Stimulated activated naive CD8-positive, alpha-beta T cell treated with anti-CD3 and anti-CD28 coated beads, Interleukin-15, Interleukin-2, amounts not matched to agents 100 U/mL and 50 U/mL, for 24 hours (primary cell): Measurements from ENCODE around the gene ZBTB5.
"Not testable (repeated sequence)": the region's sequence is repeated elsewhere in the genome, so short reads cannot be mapped to it uniquely, and the experiment has no call there.

ENCODE experiments used
- ATAC-seq: fragments of 150-1000 bp; cut with Tn5 transposase; one replicate; pipeline ENCODE4 v1.10.0; 2021
- DNase-seq: peaks from one replicate; pipeline ENCODE4 v3.0.0; 2021

ZBTB5 gene

GRCh38 chr9:37452611-37453010 is 12.6 kb downstream of the ZBTB5 start:
- no peak for DNase-seq
- ATAC-seq = peak; percentile 20

DNA sequence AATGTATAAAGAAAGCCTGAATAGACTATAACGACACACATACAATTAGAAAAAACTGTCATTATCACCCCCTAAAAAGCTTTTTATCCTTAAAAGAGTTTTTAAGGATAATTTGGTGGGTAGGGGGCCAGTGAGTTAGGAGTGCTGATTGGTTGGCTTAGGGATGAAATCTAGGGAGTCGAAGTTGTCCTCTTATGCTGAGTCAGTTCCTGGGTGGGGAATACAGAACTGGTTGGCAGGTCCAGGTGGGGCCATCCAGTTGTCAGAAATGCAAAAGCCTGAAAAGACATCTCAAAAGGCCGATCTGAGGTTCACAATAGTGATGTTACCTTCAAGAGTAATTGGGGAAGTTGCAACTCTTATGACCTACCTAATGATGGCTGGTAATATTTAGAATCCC is 13.6 kb downstream of the ZBTB5 start:
- no peak for ATAC-seq
- no peak for DNase-seq

GRCh38 chr9:37449862-37450632 is 15.2 kb downstream of the ZBTB5 start:
- no peak for DNase-seq
- ATAC-seq = no peak

GRCh38 chr9:37447111-37447510 is 18.1 kb downstream of the ZBTB5 start:
- ATAC-seq = no peak
- no peak for DNase-seq

GRCh38 chr9:37446401-37446800 is 18.8 kb downstream of the ZBTB5 start:
- ATAC-seq (no peak), DNase-seq (no peak)

DNA sequence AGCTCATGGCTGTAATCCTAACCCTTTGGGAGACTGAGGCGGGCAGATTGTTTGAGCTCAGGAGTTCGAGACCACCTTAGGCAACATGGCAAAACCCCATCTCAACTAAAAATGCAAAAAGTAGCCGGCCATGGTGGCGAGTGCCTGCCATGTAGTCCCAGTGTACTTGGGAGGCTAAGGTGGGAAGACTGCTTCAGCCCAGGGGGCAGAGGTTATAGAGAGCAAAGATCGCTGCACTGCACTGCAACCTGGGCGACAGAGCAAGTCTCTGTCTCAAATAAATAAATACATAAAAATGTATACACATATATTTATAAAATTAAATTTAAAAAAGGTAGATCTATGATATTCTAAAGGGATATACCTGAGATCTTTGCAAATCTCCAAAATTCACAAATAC is 19.4 kb downstream of the ZBTB5 start:
- DNase-seq (no peak), ATAC-seq (no peak)

- no peak for ATAC-seq
Observed at GRCh38 chr9:37444890-37445289, 20.4 kb downstream of the ZBTB5 start.

DNA sequence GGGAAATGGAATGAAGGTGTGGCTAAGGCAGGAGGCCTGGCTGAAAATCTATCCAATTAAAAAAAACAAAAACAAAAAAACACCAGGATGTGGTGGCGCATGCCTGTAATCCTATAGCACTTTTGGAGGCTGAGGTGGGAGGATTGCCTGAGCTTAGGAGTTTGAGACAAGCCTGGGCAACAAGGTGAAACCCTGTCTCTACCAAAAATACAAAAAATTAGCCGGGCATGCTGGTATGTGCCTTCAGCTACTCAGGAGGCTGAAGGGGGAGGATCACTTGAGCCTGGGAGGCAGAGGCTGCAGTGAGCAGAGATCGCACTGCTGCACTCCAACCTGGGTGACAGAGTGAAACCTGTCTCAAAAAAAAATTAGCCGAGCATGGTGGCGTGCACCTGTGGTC is 21.7 kb downstream of the ZBTB5 start:
- ATAC-seq (no peak), DNase-seq (no peak)

More at GRCh38 chr9:37444890-37445289, 20.4 kb downstream of the ZBTB5 start:
- DNase-seq = no peak

GRCh38 chr9:37442556-37442955 is 22.7 kb downstream of the ZBTB5 start:
- ATAC-seq = no peak
- no peak for DNase-seq

GRCh38 chr9:37441776-37442370 is 23.4 kb downstream of the ZBTB5 start:
- no peak for DNase-seq
- ATAC-seq = peak; percentile 23

- DNase-seq (no peak), ATAC-seq (no peak)
Observed at GRCh38 chr9:37438359-37438758, 26.9 kb downstream of the ZBTB5 start.

GRCh38 chr9:37437621-37438020 is 27.6 kb downstream of the ZBTB5 start:
- ATAC-seq (no peak), DNase-seq (no peak)

GRCh38 chr9:37437010-37437409 is 28.2 kb downstream of the ZBTB5 start:
- ATAC-seq (no peak), DNase-seq (no peak)

- DNase-seq = no peak
- ATAC-seq = no peak
Observed at GRCh38 chr9:37436540-37436939, 28.7 kb downstream of the ZBTB5 start.

DNA sequence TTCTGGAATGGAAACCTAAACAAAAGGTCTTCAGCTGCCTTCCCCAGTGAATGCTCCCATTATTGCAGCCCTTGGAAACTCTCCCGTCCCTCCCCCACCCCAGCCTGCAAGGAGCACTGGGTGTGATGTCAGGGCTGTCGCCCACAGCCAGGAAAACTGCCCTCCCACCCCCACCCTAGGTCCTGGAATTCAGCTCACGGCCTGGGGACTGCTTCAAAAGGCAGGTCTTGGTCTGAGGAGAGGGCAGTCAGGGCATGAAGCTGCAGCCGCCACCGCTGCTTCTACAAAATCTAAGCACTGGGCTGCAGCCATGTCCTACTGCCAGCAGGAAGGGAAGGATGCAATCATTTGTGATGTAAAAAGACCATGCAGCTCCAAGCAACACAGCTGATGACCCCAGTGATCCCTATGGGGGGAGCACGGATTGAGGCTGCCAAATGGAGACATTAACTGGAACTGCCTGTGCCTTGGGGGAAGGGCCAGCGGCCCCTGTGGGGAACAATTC is 31.3 kb downstream of the ZBTB5 start:
- ATAC-seq (no peak), DNase-seq (no peak)

DNA sequence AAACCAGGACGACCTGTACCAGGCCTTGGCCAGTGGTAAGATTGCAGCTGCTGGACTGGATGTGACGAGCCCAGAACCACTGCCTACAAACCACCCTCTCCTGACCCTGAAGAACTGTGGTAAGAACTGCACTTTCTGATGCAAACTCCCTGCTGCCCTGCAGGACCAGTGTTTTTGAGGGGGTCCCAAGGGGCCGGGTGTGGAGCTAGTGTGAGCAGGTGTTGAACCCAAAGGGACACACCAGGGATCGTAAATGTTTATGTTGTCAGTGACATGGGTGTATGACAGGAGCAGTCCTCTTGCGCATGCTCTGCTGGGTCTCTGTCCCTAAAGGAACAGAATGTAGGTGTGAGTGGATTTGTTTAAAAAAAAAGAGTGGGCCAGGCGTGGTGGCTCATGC is 33.2 kb downstream of the ZBTB5 start:
- no peak for DNase-seq
- ATAC-seq = no peak

DNA sequence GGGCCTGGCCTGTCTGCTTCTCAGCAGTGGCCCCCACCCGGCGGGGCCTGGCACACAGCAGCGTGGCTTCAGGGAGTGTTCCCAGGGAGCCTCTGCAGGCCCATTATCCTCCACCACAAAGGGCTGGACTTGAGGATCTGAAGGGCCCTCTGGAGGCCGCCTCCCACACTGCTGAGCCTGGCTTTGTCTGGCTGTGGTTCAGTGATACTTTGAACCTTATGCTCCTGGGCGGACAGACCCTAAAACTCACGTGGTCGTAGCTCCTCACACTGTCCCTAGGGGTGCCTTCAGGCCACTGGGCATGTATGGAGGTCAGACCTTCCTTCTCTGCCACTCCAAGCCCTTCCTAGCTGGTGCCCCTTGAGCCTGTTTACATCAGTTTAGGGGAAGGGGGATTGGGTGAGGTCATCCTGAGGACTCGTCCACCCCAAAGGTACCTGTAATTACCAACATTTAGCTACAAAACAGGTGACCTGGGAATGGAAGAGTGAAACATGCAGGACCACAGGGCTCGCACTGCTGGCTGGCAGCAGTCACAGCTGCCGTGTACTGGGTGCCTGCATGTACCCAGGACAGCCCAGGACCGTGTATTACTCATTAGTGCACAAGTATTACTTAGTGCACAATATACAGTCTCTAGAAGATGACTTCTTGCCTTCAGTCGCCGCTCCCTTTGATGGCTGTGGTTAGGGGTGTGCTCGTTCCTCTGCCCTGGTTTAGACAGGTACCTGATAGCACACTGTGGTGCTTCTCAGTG is 34.2 kb downstream of the ZBTB5 start:
- ATAC-seq (no peak), DNase-seq (no peak)

GRCh38 chr9:37429441-37430285 is 35.6 kb downstream of the ZBTB5 start:
- no peak for DNase-seq
- ATAC-seq = no peak

- ATAC-seq (no peak), DNase-seq (no peak)
Observed at GRCh38 chr9:37428345-37428744, 36.9 kb downstream of the ZBTB5 start.

GRCh38 chr9:37426846-37427245 is 38.4 kb downstream of the ZBTB5 start:
- ATAC-seq (no peak), DNase-seq (no peak)

- not testable (repeated sequence) for DNase-seq
Observed at GRCh38 chr9:37426431-37426830, 38.8 kb downstream of the ZBTB5 start.

GRCh38 chr9:37425298-37425752 is 39.9 kb downstream of the ZBTB5 start:
- DNase-seq (no peak), ATAC-seq (no peak)

More at GRCh38 chr9:37426431-37426830, 38.8 kb downstream of the ZBTB5 start:
- not testable (repeated sequence) for ATAC-seq
